SIG-M5 treated with dmso at 0.1 percent for 504 hours (cell line): ENCODE measurements around the gene TF.

ENCODE experiments used
- DNase-seq: peaks from one replicate; lab custom pipeline; 2025; ENCODE audit not compliant: unreplicated experiment; lab: John Stamatoyannopoulos, UW

The TF gene

GRCh38 chr3:133805384-133805701, 59.1 kb downstream of the TF start:
- no peak for DNase-seq

GRCh38 chr3:133805702-133806475, 59.7 kb downstream of the TF start, which contains the start of gene SRPRB:
Gene SRPRB, plus strand, starts transcription at chr3:133805815. Its CDS starts 34 bp downstream, at chr3:133805849.
- DNase-seq = peak; percentile 93

DNA sequence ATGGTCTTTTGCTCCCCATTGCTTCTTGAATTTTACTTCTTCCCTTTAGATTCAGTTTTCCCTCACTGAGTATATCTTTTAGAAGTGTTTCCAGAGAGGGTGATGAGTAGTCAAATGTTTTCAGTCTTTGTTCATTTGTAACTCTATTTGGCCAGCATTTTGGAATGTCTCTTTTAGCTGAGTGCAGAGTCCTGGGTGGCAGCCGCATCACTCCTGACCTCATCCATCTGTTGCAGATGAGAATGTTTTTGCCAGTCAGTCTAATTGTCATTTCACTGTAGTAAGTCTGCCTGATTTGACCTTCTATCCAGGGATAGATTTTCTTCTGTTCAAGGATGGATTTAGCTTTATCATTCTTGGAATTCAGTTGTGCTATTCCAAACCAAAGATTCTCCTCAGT, 66.7 kb downstream of the TF start:
- DNase-seq = no peak

DNA sequence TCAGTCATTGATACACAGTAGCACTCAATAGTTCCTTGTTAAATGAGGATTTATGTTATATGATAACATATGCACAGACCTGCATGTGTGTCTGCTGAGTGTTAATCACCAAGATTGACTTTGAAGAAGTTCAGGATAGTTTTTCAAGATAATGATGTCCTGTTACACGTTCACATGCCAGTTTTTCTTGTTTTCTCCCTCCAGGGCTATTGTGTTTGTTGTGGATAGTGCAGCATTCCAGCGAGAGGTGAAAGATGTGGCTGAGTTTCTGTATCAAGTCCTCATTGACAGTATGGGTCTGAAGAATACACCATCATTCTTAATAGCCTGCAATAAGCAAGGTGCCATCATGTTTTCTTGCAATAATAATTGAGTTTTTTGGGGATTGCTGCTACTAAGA, 69.2 kb downstream of the TF start:
- no peak for DNase-seq

- DNase-seq = no peak
Measured at GRCh38 chr3:133820129-133820528, 73.9 kb downstream of the TF start.

DNA sequence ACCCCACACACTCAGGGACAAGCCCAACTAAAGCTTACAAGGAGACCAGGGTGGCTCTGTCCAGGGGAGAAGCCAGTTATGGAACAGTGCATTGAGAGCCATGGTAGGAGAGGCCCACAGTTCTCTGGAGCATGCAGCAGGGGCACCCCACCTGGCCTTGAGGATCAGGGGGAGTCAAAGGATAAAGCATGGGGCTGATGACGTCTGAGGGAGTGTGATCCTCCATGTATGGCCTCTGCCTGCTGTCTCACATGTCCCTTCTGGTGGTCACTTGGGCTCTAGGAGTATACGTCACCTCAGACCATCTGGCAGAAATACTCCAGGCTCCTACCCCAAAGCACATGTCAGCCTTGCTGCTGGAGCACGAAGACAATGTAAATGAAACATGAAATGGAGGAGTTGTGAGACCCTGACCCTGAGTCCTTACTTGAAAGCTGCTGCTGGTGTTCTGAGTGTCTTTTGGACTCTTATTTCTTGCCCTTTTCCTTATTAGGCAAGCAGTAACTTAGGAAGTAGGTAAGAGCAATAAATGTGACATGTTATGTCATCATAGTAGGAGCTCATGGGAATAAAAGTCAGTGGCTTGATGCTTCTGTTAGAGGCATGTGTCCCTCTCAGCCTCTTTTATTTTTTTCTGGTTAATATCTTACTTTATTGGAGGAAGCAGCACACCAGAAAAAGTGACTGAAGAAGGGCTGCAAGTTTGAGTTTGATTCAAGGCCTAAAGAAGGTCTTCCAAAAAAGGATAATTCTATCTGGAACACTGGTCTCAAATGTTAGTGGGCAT, 74.9 kb downstream of the TF start:
- DNase-seq = no peak

DNA sequence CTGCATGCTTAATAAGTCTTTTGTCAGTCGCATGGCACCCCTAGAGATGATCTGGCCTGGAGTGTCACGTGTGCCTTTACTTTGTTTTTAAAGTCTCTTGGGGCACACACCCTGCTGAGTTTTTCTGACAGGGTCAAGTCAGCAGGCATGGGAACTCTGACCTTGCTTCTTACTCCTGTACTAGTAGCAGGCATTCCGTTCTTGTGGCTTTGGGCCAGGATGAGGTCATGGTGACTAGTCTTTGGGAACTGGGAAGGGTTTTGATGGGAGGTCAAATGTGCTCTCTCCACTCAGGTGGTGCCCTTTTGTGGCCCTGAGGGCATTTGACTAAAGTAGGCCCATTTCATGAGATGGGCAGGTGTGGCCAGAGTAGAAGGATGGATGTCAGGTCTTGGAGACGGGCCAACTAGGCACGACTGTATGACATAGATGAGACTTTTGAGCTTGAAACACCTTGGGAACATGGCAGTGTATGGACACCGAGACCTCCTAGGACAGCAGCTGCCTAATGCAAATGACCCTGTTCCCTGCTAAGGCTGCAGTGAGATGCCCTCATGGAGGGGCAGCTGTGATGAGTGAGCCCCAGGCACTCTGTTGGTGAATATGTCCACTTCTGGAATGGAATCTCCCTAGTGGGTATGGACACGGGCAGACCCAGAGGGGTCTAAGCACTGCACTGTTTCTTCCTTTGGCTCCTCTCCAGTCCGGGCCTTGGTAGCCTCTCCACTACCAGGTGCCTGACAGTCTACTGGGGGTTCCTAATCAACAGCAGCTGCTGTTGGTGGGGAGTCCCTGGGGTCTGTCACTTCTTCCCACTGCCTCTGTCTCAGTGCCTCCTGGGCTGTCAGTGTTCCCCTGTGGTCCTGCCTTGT, 75.8 kb downstream of the TF start:
- peak; percentile 55 for DNase-seq

DNA sequence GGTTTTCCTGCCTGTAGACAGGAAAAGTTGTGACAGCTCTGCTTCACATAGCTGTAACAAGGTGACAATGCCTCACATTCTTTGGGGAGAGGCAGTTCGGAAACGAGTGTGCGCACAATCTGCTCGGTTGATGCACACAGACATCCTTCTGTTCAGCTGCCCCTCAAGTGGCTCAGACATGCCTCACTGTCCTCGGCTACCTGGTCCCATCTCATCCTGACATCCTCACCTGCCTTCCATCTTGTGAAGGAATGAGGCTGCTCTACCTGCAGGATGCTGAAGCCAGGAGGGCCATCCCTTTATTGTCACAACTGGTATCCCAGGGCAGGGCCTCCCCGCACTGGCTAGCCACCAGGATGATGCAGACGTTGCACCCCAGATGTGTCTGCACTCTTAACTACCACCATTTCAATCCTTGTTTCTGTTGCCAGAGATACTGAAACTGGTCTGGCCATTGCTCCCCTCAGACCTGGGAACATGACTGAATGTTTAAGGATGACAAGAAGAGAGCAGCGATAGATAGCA, 78.8 kb downstream of the TF start:
- DNase-seq = no peak

DNA sequence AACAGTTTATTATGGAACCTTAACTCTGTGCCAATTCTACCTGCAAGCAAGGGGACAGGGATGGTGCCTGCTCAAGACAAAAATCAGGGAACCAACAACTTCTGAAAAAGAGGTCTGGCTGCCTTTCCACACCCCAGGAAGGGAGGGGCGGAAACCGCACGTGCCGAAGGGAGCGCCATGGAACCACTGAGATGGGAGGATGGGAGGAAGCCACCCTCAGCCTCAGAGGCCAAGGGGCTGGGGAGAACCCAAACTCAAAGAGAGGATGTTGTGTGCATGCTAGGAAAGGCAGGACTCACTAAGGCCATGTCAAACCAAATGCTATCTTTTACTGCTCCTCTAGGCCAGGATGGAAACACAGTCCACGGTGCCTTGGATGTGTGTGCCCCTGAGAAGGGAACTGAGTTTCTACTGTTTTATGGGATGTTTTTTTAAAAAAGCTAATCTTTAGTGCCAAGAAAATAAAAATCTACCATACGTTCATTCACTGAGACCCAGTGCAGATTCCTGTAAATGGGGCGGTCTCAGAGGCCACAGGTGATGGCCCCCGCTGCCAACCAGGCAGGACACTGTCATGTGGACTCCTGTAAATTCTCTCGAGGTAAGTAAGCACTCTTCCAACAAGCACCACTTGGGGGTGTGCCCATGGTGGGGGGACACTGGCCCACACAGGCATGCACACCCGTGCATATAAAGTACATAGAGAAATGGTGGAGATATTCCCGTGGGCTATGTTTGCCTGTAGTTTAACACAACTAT, 80.0 kb downstream of the TF start:
- DNase-seq = no peak

DNA sequence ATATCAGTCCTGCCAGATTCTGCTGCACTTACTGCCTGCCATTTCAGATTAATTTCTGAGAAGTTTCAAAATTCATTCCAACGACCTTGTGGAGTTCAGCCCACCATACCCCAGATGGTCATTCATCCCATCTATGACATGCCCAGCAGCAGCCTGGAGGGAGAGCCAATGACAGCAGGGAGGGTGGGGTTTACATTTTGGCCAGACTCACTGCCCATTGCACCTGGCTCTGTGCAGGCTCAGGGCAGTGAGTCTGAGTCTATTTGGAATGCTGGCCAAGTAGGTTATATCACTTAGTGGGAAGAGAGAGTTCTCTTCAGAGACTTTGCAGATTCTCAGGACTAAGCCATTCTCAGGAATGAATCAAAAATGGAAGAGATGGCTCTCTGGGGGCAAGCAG, 80.9 kb downstream of the TF start:
- DNase-seq = no peak

GRCh38 chr3:133827684-133828083, 81.5 kb downstream of the TF start:
- no peak for DNase-seq

DNA sequence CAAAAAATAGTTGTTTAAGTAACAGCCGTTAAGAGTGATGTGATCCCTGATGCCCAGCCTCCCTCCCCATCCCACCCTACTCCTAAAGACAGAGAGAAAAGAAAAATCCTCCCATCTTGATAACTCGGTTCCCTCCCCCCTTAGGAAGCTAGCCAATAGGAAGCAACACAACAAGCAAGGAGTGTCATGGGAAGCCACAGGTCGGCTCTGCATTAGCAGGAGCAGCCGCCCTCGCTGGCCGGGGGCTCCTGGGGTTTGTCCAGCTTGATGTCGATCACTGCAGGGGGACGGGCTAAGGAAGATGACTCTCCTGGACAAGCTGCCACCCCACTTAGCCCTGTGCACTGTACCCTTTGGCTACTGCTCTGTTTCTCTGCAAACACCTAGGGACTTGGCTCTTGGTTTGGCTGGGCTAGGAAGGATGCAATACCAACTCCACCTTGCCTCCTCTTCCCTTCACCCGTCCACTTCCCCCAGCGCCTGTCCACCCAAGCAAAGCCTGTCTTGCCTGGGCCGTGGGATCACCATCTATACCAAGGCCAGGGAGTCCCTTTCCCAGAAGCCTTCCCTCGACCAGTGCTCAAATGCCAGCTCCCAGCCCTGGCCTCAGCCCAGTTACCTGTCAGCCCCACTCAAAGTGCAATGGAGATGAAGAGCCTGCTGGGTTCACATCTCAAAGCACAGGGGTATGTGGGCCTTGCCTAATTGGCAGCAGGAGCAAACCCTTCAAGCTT, 82.5 kb downstream of the TF start:
- DNase-seq = no peak

DNA sequence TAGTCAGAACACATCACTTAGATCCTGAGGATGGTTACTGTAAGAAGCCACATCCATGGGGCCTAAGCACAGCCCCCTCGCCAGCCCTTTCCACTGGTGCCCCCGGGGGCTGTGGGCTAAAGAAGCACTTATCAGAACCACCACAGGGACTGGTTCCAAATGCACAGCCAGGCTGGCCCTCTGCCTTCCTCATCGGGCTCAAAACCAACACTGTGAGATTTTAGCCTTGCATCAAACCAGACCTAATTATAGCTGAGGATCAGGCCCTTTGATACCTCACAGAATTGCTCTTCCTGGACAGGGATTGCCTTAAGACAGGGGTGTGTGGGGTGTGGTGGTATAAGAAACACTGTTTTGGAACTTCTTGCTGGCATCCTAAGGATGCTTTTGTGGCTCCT, 83.1 kb downstream of the TF start:
- DNase-seq = no peak

DNA sequence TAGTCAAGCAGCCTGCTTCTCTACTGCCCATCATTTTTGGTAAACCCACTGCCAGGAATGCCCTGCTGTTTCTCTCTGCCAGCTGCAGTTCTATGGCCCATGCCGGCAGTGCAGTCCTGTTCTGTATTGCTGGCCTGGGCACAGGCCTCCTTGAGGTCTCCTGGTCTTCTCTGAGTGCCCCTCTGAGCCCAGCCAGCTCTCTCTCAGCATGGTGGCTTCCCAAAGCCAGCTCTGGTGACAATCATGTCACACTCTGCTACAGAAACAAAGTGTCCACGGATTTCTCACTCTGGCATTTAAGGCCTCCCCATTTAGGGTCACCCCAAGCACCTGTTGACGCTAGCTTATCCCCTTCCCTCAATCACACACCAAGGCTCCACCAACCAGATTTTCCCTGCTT, 83.9 kb downstream of the TF start:
- no peak for DNase-seq

DNA sequence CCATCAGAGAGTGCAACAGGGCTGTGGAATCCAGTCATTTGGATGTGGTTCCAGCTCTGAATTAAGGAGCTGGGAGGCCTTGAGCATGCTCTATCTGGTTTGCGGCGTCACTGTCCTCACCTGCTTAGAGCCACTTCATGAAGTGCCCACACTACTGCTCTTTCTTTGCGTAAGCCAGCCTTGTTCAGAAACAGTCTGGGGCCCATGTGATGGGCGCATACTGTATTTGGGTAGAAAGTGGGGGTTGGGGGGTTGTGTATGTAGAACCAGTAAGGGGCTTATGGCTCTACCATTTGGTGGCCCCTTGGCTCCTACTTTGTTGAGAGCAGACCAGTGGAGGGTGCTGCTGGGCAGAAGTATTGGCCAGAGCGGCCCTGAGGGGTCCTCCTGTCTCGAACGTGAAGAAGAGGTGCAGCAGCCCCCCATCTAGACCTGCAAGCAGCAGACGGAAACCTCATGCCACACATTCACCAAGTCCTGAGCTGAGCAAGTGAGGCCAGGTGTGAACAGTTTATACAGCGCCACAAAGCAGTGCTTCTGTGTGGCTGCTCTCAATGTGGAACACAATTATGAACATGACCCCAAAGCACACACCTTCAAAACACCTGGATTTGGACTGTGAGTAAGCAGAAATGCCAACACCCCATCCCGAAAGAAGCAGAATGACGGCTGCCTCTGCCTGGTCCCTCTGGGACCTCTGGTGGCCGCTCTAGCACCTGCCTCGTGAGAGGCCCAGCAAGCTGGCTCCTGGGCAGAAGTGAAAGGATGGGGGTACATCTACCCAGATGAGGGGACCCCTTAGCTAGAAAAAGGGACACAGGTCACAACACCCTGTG, 86.0 kb downstream of the TF start:
- no peak for DNase-seq

DNA sequence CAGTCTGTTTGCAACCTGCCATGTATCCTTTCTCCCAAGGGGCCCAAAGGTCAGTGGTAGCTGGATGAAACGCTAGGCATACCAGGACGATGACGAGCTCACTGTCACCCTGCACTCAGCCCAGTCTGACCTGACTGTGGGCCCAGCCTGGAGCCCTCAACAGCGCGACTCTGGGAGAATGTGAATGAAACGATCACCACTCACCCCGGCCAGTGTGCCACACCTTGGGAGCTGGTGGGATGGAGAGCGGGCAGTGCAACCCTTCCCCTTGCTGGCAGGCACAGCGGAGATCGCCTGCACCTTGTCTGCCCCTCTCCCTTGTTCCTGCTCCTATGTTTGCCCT, 86.6 kb downstream of the TF start:
- DNase-seq = no peak

- DNase-seq = no peak
Measured at GRCh38 chr3:133833267-133833666, 87.1 kb downstream of the TF start.

DNA sequence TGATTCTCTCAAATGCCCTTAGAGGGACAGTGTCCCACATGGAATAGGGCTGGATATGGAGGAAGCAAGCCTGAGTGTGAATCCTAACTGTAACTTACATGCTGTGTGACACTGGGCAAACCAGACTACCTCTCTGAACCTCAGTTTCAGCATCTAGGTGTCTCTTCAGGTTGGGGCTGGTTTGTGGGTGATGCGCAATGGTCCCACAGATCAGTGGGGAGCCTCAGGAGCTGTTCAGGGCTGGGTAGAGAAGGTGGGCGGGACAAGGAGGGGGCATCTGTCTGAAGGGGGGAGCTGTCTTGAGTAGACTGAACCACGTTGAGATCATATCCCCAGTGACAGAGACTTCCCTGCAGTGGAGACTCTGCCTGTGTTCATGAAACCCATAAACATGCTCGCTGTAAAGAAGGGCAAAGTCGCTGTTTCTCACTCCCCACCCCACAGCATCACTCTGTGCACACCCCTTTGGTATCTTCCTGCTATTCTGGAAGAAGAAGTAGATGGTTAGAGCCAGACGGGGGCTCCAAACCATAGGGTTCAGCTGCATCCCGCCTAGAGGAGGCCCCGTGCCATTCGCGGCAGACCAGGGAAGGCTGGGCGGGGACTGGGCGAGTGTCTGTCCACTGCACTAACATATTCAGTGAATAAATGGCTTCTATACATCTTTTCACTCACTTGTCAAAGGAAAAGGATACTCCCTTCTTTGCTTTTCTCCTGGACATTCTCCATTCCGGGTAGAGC, 87.9 kb downstream of the TF start:
- DNase-seq = no peak
